Measurements from ENCODE around the gene NDFIP1. TPM values are rescaled to one million over a fixed set of nuclear protein-coding genes. Genes with fewer than 3 reads are reported as not detected.

NDFIP1 gene
- total RNA-seq, 1 experiment from 2014 or later, result 40.7 TPM

DNA sequence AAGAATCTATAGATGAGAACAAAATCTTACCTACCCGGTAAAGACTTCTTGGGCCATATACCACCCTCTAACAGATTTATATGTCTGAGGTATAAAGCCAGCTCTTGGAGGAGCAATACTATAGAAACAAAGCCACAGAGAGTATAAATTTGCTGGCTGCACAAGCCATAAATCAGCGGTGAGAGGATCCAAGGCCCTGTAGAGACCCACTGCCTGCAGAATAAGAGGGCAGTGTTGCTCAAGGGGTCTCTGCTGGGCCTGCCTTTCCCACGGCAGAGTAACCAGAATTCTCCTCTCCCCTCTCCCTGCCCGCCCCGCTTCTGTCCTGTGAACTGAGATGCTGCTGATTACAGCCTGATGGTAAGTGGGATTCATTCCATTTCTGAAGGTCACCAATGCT lies 89.2 kb downstream of the NDFIP1 start:
- H4K20me1 ChIP-seq (ENCODE audit: insufficient read depth), result no peaks in the 10 kb centered on the region
- BruUV-seq (replicated peaks), result no TSS peak
- H3K79me2 ChIP-seq (ENCODE audit: low read depth), result no peaks in the 10 kb centered on the region
- H3K4me1 ChIP-seq (replicated peaks; ENCODE audit: insufficient read depth), result no peaks in the 10 kb centered on the region
- no peak overlapping the region for H2AFZ ChIP-seq
- H3K36me3 ChIP-seq (ENCODE audit: low read depth), result no peaks in the 10 kb centered on the region
- TF ChIP-seq EZH2 (IDR thresholded peaks at IDR 0.05; ENCODE audit: low read depth), result no peak
- TF ChIP-seq, protein P1, sequence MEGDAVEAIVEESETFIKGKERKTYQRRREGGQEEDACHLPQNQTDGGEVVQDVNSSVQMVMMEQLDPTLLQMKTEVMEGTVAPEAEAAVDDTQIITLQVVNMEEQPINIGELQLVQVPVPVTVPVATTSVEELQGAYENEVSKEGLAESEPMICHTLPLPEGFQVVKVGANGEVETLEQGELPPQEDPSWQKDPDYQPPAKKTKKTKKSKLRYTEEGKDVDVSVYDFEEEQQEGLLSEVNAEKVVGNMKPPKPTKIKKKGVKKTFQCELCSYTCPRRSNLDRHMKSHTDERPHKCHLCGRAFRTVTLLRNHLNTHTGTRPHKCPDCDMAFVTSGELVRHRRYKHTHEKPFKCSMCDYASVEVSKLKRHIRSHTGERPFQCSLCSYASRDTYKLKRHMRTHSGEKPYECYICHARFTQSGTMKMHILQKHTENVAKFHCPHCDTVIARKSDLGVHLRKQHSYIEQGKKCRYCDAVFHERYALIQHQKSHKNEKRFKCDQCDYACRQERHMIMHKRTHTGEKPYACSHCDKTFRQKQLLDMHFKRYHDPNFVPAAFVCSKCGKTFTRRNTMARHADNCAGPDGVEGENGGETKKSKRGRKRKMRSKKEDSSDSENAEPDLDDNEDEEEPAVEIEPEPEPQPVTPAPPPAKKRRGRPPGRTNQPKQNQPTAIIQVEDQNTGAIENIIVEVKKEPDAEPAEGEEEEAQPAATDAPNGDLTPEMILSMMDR (conservative IDR thresholded peaks at IDR 0.05), result no peak
- no peak overlapping the region for H3K4me2 ChIP-seq
- no peak for DNase-seq
- no peak overlapping the region for H3K27ac ChIP-seq
- CTCF ChIA-PET, result no interaction called here
- intact Hi-C loops (cut with micrococcal nuclease; ENCODE audit: unreplicated experiment), result no loop called here
- no peaks in the 10 kb centered on the region for H3K27me3 ChIP-seq (ENCODE audit: insufficient read depth, low read depth)
- POLR2A ChIA-PET (ENCODE audit: unreplicated experiment), result no interaction called here
- H3K9me3 ChIP-seq (ENCODE audit: insufficient read depth, low read depth), result no peaks in the 10 kb centered on the region
- H3F3A ChIP-seq (ENCODE audit: insufficient read depth, low read depth), result no peaks in the 10 kb centered on the region
- no peak overlapping the region for H3K4me3 ChIP-seq
- no peaks in the 10 kb centered on the region for H3K9me2 ChIP-seq (ENCODE audit: insufficient read depth)

DNA sequence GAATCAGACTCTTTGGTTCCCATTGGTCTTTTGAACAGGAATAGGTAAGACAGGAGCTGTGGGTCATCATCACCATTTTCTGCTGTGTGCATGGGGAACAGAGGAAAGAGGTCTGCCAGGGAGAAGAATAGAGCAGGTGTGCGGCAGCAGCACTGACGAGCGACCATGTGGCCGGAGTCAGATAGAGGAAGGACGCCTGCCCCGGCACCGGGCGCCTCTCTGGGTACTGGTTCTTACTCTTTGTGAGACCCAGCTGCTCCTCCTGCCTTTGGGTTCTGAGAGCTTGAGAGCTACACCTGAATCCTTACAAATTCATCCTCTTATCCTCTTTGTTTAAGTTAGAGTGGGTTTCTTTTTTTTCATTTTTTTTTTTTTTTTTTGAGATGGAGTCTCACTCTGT lies 90.8 kb downstream of the NDFIP1 start:
- no peak for DNase-seq
- Histone ChIP-seq H3K27me3 (ENCODE audit: insufficient read depth, low read depth) (no peaks in the 10 kb centered on the region), H3K9me2 (ENCODE audit: insufficient read depth) (no peaks in the 10 kb centered on the region), H3F3A (ENCODE audit: insufficient read depth, low read depth) (no peaks in the 10 kb centered on the region), H3K4me2 (no peak overlapping the region), H3K4me1 (replicated peaks; ENCODE audit: insufficient read depth) (no peaks in the 10 kb centered on the region), H4K20me1 (ENCODE audit: insufficient read depth) (no peaks in the 10 kb centered on the region), H3K4me3 (no peak overlapping the region), H3K9me3 (ENCODE audit: insufficient read depth, low read depth) (no peaks in the 10 kb centered on the region), H2AFZ (no peak overlapping the region), H3K36me3 (ENCODE audit: low read depth) (no peaks in the 10 kb centered on the region), H3K79me2 (ENCODE audit: low read depth) (no peaks in the 10 kb centered on the region), H3K27ac (no peak overlapping the region)
- no peak for TF ChIP-seq EZH2 (IDR thresholded peaks at IDR 0.05; ENCODE audit: low read depth)
- TF ChIP-seq, protein P1 (conservative IDR thresholded peaks at IDR 0.05), result no peak
- intact Hi-C loops (cut with micrococcal nuclease; ENCODE audit: unreplicated experiment), result no loop called here
- BruUV-seq (replicated peaks), result no TSS peak
- POLR2A ChIA-PET (ENCODE audit: unreplicated experiment), result no interaction called here
- CTCF ChIA-PET, result interaction anchor here (0.6 kb wide), 1 partner anchor 456 kb away, joined by 3 read pairs; no protein-coding TSS in a partner anchor

DNA sequence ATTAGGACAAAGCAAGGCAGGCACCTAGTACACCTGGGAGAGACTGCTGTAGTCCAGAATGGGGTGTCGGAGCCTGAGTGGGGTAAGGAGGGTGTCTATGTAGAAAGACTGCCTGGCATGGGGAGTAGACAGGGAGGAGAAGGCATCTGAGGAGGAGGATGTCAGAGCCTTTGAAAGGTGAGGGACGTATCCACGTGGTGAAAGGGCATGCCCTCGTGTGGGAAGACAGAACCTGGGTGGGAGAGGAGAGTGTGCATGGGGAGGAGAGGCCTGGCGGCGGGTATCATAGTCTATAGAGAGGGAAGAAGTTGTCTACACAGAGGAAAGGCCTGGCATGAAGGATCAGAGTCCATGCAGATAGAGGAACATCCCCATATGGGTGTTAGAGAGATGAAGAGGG lies 91.8 kb downstream of the NDFIP1 start:
- no peak overlapping the region for H3K4me2 ChIP-seq
- no peaks in the 10 kb centered on the region for H4K20me1 ChIP-seq (ENCODE audit: insufficient read depth)
- DNase-seq, result no peak
- no peaks in the 10 kb centered on the region for H3K9me2 ChIP-seq (ENCODE audit: insufficient read depth)
- no peaks in the 10 kb centered on the region for H3F3A ChIP-seq (ENCODE audit: insufficient read depth, low read depth)
- TF ChIP-seq, protein P1 (conservative IDR thresholded peaks at IDR 0.05), result no peak
- no peak for TF ChIP-seq EZH2 (IDR thresholded peaks at IDR 0.05; ENCODE audit: low read depth)
- H3K4me1 ChIP-seq (replicated peaks; ENCODE audit: insufficient read depth), result no peaks in the 10 kb centered on the region
- H3K79me2 ChIP-seq (ENCODE audit: low read depth), result no peaks in the 10 kb centered on the region
- no peak overlapping the region for H3K4me3 ChIP-seq
- H3K36me3 ChIP-seq (ENCODE audit: low read depth), result no peaks in the 10 kb centered on the region
- intact Hi-C loops (cut with micrococcal nuclease; ENCODE audit: unreplicated experiment), result no loop called here
- BruUV-seq (replicated peaks), result no TSS peak
- POLR2A ChIA-PET (ENCODE audit: unreplicated experiment), result no interaction called here
- no peaks in the 10 kb centered on the region for H3K9me3 ChIP-seq (ENCODE audit: insufficient read depth, low read depth)
- no peak overlapping the region for H3K27ac ChIP-seq
- no peak overlapping the region for H2AFZ ChIP-seq
- CTCF ChIA-PET, result no interaction called here
- no peaks in the 10 kb centered on the region for H3K27me3 ChIP-seq (ENCODE audit: insufficient read depth, low read depth)
